ENCODE measurements around the gene CMKLR1.

Gene CMKLR1

GRCh38 chr12:108309674-108310312 is 29.3 kb downstream of the CMKLR1 start:
- ChIA-PET POLR2A (no interaction called here), CTCF (no interaction called here)
- DNase-seq (ENCODE audit: low read depth, low spot score): no peak
- TF ChIP-seq CTCF (IDR thresholded peaks at IDR 0.05; ENCODE audit: insufficient read depth, low read length, missing control alignments): no peak
- H3K4me3 ChIP-seq (ENCODE audit: low read depth, low read length): no peak overlapping the region

- POLR2A ChIA-PET: no interaction called here
- no peak for TF ChIP-seq CTCF (IDR thresholded peaks at IDR 0.05; ENCODE audit: insufficient read depth, low read length, missing control alignments)
These were observed 30.6 kb downstream of the CMKLR1 start for GRCh38 chr12:108308395-108309085.

GRCh38 chr12:108307006-108307405 is 32.1 kb downstream of the CMKLR1 start:
- DNase-seq (ENCODE audit: low read depth, low spot score): peak; percentile 23
- POLR2A ChIA-PET: no interaction called here
- TF ChIP-seq CTCF (IDR thresholded peaks at IDR 0.05; ENCODE audit: insufficient read depth, low read length, missing control alignments): no peak
- no peak overlapping the region for H3K4me3 ChIP-seq (ENCODE audit: low read depth, low read length)
- CTCF ChIA-PET: interaction anchor here (1.1 kb wide), 1 partner anchor 10 kb away, joined by 3 read pairs; no protein-coding TSS in a partner anchor

More at GRCh38 chr12:108308395-108309085, 30.6 kb downstream of the CMKLR1 start:
- CTCF ChIA-PET: no interaction called here
- no peak for DNase-seq (ENCODE audit: low read depth, low spot score)
- H3K4me3 ChIP-seq (ENCODE audit: low read depth, low read length): no peak overlapping the region

- TF ChIP-seq CTCF (IDR thresholded peaks at IDR 0.05; ENCODE audit: insufficient read depth, low read length, missing control alignments): no peak
- no peak overlapping the region for H3K4me3 ChIP-seq (ENCODE audit: low read depth, low read length)
- ChIA-PET POLR2A (no interaction called here), CTCF (interaction anchor here (1.1 kb wide), 1 partner anchor 10 kb away, joined by 3 read pairs; no protein-coding TSS in a partner anchor)
- no peak for DNase-seq (ENCODE audit: low read depth, low spot score)
These were observed 32.6 kb downstream of the CMKLR1 start for GRCh38 chr12:108306506-108306905.

- CTCF ChIA-PET: interaction anchor here (0.6 kb wide), 1 partner anchor 192 kb away, joined by 3 read pairs; no protein-coding TSS in a partner anchor
These were observed 33.1 kb downstream of the CMKLR1 start for GRCh38 chr12:108305991-108306501.

More at GRCh38 chr12:108305991-108306501, 33.1 kb downstream of the CMKLR1 start:
- H3K4me3 ChIP-seq (ENCODE audit: low read depth, low read length): no peak overlapping the region; the same call in 1 of the 2 replicates
- TF ChIP-seq CTCF (IDR thresholded peaks at IDR 0.05; ENCODE audit: insufficient read depth, low read length, missing control alignments): no peak
- no peak for DNase-seq (ENCODE audit: low read depth, low spot score)
- POLR2A ChIA-PET: no interaction called here
